ENCODE results near the gene KCTD1. TPM values are rescaled to one million over a fixed set of nuclear protein-coding genes. Genes with fewer than 3 reads are reported as not detected.

Gene KCTD1
- total RNA-seq, 1 donor: 18.6 TPM

DNA sequence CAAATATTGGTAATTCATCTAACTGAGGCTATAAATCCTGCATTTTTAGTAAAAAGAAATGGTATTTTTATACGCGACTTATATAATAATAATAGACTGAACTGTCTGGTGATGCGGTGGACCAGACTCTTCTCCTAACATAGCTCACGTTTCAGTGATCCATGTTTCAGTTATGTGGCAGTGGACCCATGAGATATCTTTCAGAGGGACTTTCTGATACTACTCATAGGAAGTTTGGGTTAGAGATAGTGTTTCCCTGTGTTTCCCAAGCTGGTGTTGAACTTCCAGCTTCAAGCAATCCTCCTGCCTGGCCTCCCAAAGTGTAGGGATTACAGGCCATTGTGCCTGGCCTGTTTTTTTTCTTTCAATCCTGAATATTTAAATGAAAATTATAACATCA is 59.2 kb downstream of the KCTD1 start:
- DNase-seq (ENCODE audit: low read depth): no peak
- no peak overlapping the region for H3K4me3 ChIP-seq (ENCODE audit: low read depth, low read length)
- TF ChIP-seq, protein P1, sequence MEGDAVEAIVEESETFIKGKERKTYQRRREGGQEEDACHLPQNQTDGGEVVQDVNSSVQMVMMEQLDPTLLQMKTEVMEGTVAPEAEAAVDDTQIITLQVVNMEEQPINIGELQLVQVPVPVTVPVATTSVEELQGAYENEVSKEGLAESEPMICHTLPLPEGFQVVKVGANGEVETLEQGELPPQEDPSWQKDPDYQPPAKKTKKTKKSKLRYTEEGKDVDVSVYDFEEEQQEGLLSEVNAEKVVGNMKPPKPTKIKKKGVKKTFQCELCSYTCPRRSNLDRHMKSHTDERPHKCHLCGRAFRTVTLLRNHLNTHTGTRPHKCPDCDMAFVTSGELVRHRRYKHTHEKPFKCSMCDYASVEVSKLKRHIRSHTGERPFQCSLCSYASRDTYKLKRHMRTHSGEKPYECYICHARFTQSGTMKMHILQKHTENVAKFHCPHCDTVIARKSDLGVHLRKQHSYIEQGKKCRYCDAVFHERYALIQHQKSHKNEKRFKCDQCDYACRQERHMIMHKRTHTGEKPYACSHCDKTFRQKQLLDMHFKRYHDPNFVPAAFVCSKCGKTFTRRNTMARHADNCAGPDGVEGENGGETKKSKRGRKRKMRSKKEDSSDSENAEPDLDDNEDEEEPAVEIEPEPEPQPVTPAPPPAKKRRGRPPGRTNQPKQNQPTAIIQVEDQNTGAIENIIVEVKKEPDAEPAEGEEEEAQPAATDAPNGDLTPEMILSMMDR (IDR thresholded peaks at IDR 0.05; ENCODE audit: insufficient read depth, low read depth, low read length): no peak

DNA sequence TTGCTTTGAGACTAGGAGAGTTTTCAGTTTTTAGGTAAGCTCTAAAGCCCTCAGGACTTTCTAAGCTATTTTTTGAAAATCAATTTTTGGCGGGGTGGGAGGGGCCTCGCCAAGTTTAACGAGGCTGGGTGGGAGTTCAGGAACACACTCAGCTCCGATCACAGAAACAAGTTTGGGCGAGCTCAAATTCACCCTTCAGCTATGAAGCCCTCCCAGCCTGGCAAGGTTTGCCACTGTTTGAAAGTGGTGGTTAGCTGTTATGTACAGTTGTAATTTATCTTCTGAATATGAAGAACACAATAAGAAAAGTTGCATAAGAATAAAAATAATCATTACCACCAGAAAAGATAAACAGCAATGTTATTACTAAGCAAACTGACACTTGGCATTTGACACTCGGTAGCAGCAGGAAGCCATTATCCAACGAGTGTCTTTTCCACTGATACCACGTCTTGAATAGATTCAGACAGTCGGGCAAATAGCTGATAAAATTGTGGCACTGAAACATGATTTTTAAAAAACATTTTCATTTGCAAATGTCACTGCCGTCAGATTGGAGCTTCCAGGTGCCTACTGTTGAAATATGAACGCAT is 59.8 kb downstream of the KCTD1 start:
- no peak for DNase-seq (ENCODE audit: low read depth)
- H3K4me3 ChIP-seq (ENCODE audit: low read depth, low read length): no peak overlapping the region
- TF ChIP-seq, protein P1 (IDR thresholded peaks at IDR 0.05; ENCODE audit: insufficient read depth, low read depth, low read length): no peak

DNA sequence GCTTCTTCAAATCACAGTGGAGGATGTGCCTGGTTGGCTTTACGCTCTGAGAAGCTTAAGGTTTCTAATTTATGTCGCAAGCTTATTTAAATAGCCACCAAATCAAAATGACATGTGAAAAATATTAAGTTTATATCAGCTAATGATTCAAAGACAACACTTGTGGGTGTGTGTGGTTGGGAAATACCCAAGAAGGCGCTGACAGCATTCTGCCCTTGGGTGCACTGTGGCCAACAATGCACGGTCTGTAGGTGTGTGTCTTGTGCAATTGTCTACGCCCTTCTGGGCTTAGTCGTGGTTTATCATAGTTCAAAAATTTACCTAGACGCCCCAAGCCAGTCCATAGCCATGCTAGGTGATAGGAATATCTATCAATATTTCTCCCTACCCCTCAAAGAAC is 60.9 kb downstream of the KCTD1 start:
- DNase-seq (ENCODE audit: low read depth): no peak
- H3K4me3 ChIP-seq (ENCODE audit: low read depth, low read length): no peak overlapping the region
- TF ChIP-seq, protein P1 (IDR thresholded peaks at IDR 0.05; ENCODE audit: insufficient read depth, low read depth, low read length): no peak

DNA sequence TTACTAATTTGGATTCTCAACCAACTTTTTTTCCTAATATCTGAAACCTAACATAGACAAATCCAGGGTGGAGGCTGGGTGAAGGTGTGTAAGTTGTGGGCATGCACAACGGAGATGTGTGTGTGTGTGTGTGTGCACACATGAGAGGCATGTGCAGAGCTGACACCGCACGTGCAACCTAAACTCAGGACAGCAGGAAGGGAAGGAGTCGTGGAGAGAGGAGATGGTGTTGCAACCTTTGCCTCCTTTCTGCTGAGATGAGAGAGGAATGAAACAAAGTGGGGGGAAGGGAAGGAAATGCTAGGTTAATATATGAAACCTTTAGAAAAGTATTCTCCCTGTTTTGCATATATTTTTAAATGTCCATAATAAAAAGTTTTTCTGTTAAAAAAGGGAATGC is 64.7 kb downstream of the KCTD1 start:
- TF ChIP-seq, protein P1 (IDR thresholded peaks at IDR 0.05; ENCODE audit: insufficient read depth, low read depth, low read length): no peak
- no peak overlapping the region for H3K4me3 ChIP-seq (ENCODE audit: low read depth, low read length)
- peak; percentile 14 for DNase-seq (ENCODE audit: low read depth)

DNA sequence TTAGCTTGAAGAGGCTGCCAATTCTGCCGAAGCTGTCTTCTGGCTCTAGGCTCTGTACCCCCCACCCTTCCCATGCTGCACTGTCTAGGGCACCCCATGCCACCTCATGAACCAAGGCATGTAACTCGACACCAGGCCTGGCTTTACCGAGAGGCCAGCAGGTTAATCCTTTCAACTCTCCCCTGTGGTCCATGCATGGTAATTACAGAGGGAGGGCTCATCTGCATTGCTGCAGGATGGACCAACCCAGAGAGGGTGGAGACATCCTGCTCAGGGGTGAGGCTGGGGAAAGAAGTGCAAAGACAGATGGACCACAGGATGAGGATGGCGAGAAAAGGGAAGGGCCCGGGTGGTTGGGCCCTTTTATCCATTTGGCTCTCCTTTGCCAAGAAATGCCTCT is 65.8 kb downstream of the KCTD1 start:
- TF ChIP-seq, protein P1 (IDR thresholded peaks at IDR 0.05; ENCODE audit: insufficient read depth, low read depth, low read length): no peak
- no peak for DNase-seq (ENCODE audit: low read depth)
- no peak overlapping the region for H3K4me3 ChIP-seq (ENCODE audit: low read depth, low read length)

DNA sequence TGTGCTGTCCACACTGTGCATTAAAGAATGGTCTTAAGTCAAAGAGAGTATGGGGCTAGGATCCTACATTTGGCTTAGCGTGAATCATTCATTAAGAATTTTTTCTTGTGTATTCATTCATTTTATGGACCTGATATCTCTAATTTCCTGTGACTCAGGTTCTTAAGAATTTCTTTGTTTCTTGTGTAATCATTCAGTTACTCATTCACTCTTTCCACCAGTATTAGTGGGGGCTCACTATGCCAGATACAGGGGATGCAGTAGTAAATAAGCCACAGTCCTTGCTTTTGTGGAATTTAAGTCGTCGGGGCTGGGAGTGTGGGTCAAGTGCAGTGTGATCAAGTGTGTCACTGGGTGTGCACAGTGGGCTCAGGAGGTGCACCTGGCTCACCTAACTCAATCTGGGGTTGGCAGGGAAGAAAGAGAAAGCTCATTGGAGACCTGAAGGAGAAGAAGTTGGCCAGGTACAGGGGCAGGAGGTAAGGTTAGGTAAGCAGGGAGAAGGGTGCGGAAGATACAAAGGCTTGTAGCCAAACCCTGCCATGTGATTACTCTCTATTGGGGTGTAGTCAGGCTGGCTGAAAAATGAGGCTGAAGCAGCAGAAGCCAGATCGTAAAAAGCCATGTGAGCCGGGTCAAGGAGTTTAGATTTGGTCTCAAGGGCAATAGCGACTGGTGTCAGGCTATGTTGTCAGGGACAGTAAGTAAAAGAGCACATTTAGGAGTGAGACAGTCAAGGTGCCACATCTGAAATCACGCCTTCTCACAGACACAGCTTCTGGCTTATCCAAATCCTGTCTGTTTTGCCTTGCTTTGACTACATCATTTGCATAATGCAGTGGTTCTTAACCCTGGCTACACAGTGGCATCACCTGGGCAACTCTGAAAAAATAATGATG is 67.2 kb downstream of the KCTD1 start:
- H3K4me3 ChIP-seq (ENCODE audit: low read depth, low read length): no peak overlapping the region
- TF ChIP-seq, protein P1 (IDR thresholded peaks at IDR 0.05; ENCODE audit: insufficient read depth, low read depth, low read length): no peak

More for the DNA sequence above, 67.2 kb downstream of the KCTD1 start:
- peak; percentile 88 for DNase-seq (ENCODE audit: low read depth)

Data from fibroblast of villous mesenchyme (primary cell).